ENCODE measurements around the gene CCK. TPM values are rescaled to one million over a fixed set of nuclear protein-coding genes. Genes with fewer than 3 reads are reported as not detected.

The CCK gene
- total and polyA plus RNA-seq, 5 donors, result not detected

GRCh38 chr3:42265059-42265991 lies 660 bp downstream of the CCK start:
- intact Hi-C loops (cut with DNase I), result no loop called here
- Histone ChIP-seq H3K27me3 (ENCODE audit: control insufficient read depth, insufficient read depth) (no peaks in the 10 kb centered on the region), H3K9me3 (ENCODE audit: control insufficient read depth, low read length) (no peaks in the 10 kb centered on the region), H3K4me3 (ENCODE audit: low read length) (no peak overlapping the region), H3K27ac (ENCODE audit: low read length) (no peak overlapping the region), H3K4me1 (ENCODE audit: control insufficient read depth, insufficient read depth, low read length) (no peaks in the 10 kb centered on the region)
- 9% methylated on average over 60 of the region's 60 CpGs for WGBS
- DNase-seq, result no peak
- ATAC-seq, result peak in 1 of 2 donors; percentile 22

GRCh38 chr3:42264399-42265058 lies 1.5 kb downstream of the CCK start:
- WGBS, result 9% methylated on average over 37 of the region's 37 CpGs
- H3K27ac ChIP-seq (ENCODE audit: low read length), result no peak overlapping the region
- H3K27me3 ChIP-seq (ENCODE audit: control insufficient read depth, insufficient read depth), result peaks cover 3% of the 10 kb centered on the region
- DNase-seq, result peak in 2 of 3 donors; percentile 48 to 55
- peak in 1 of 2 donors; percentile 53 for ATAC-seq
- H3K4me1 ChIP-seq (ENCODE audit: control insufficient read depth, insufficient read depth, low read length), result no peaks in the 10 kb centered on the region
- no peaks in the 10 kb centered on the region for H3K9me3 ChIP-seq (ENCODE audit: control insufficient read depth, low read length)
- H3K4me3 ChIP-seq (ENCODE audit: low read length), result no peak overlapping the region
- intact Hi-C loops (cut with DNase I), result no loop called here

DNA sequence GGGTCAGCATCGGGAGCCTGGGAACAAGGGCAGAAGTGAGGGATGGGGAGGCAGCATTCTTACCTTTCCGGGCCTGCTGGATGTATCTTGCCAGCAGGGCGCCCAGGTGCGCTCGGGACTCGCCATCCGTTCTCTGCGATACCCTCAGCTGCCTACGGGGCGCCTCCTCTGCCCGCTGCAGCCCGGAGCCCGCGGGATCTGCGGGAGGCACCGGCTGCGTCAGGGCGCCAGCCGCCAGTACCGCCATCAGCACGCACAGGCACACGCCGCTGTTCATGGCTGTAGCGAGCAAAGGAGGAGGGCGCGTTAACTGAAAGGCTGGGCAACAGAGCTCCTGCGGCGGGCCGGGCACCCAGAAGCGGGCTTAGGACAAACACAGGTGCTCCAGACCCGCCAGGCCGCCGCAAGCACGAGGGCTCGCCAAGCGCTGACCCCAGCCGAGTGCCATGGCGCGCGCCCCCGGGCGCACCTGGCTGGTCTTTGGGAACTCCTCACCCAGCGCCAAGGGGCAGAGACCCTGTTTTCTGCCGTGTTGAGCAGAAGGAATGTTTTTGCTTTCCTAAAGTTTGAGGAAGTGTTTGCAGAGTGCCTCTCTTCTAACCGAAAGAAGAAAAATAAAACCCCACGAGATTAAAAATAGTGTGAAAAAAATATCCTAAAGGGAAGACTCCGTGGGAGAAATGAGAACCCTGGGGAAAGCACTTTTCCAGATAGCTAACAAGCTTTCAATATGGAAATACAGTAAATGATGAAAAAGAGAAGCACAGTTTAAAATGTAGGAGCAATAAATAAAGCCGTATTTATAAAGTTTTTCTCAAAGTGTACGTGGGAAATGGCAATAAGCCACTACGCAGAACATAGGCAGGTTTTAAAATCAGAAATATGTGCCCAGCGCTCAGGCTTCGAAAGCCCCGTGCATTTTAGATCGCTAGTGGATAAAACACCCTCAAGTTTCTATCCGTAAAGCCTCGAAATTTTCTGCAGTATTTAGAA lies 2.3 kb downstream of the CCK start:
- Histone ChIP-seq H3K27ac (ENCODE audit: low read length) (no peak overlapping the region), H3K9me3 (ENCODE audit: control insufficient read depth, low read length) (no peaks in the 10 kb centered on the region), H3K4me3 (ENCODE audit: low read length) (no peak overlapping the region), H3K4me1 (ENCODE audit: control insufficient read depth, insufficient read depth, low read length) (no peaks in the 10 kb centered on the region), H3K27me3 (ENCODE audit: control insufficient read depth, insufficient read depth) (peaks cover 3% of the 10 kb centered on the region)
- WGBS, result 11% methylated on average over 56 of the region's 56 CpGs
- ATAC-seq, result no peak
- DNase-seq, result peak in 1 of 3 donors; percentile 50
- intact Hi-C loops (cut with DNase I), result no loop called here

DNA sequence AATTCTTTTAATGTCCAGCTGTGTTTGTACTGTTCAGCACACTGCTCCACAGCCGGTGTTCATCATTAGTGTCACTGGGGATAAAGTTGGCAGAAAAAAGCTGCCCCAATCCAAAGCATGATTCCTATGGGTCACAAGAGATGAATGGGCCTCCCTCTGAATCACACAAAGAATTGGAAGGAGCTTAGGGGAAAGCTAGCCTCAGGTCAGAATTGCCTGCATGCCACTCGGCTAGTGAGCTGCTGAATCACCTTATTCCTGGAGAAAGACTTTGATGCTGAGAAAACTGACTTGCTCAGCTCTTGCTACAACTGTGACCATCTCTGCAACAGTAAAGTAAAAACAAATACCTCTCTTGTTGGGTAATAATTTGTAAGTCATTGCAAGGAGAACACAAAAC lies 3.5 kb downstream of the CCK start:
- Histone ChIP-seq H3K4me1 (ENCODE audit: control insufficient read depth, insufficient read depth, low read length) (no peaks in the 10 kb centered on the region), H3K4me3 (ENCODE audit: low read length) (no peak overlapping the region), H3K9me3 (ENCODE audit: control insufficient read depth, low read length) (no peaks in the 10 kb centered on the region), H3K27me3 (ENCODE audit: control insufficient read depth, insufficient read depth) (peaks cover 3% of the 10 kb centered on the region), H3K27ac (ENCODE audit: low read length) (no peak overlapping the region)
- intact Hi-C loops (cut with DNase I), result no loop called here
- WGBS, result 36% methylated on average over 2 of the region's 2 CpGs
- no peak for ATAC-seq
- DNase-seq, result no peak

DNA sequence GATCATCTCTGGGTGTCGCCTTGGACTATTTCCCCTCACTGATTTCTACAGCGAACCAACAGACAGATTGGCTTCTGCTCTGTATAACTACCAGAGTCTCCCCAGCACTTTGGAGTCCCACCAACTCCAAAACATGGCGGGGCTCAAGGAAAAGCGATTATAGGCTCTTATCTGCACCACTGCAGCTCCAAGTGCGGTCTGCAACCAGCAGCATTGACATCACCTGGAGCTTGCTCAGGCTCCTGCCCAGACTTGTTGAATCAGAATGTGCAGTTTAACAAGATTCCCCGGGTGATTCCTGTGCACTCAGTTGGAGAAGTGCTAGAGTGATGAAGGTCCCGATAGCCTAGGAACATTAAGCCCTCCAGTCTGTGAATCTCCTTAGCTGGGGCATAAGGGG lies 9.0 kb downstream of the CCK start:
- intact Hi-C loops (cut with DNase I), result no loop called here
- peaks cover 3% of the 10 kb centered on the region for H3K27me3 ChIP-seq (ENCODE audit: control insufficient read depth, insufficient read depth)
- H3K27ac ChIP-seq (ENCODE audit: low read length), result no peak overlapping the region
- ATAC-seq (no peak), DNase-seq (no peak)
- no peak overlapping the region for H3K4me3 ChIP-seq (ENCODE audit: low read length)
- H3K4me1 ChIP-seq (ENCODE audit: control insufficient read depth, insufficient read depth, low read length), result no peaks in the 10 kb centered on the region
- WGBS, result 52% methylated on average over 7 of the region's 7 CpGs
- no peaks in the 10 kb centered on the region for H3K9me3 ChIP-seq (ENCODE audit: control insufficient read depth, low read length)

GRCh38 chr3:42256135-42256819 lies 9.7 kb downstream of the CCK start:
- peaks cover 3% of the 10 kb centered on the region for H3K27me3 ChIP-seq (ENCODE audit: control insufficient read depth, insufficient read depth)
- intact Hi-C loops (cut with DNase I), result no loop called here
- no peak overlapping the region for H3K4me3 ChIP-seq (ENCODE audit: low read length)
- no peaks in the 10 kb centered on the region for H3K9me3 ChIP-seq (ENCODE audit: control insufficient read depth, low read length)
- H3K27ac ChIP-seq (ENCODE audit: low read length), result no peak overlapping the region
- ATAC-seq, result no peak
- no peaks in the 10 kb centered on the region for H3K4me1 ChIP-seq (ENCODE audit: control insufficient read depth, insufficient read depth, low read length)
- no peak for DNase-seq
- WGBS, result 94% methylated on average over 1 of the region's 1 CpG

GRCh38 chr3:42254566-42254965 lies 11.4 kb downstream of the CCK start:
- H3K27me3 ChIP-seq (ENCODE audit: control insufficient read depth, insufficient read depth), result no peaks in the 10 kb centered on the region
- no peaks in the 10 kb centered on the region for H3K9me3 ChIP-seq (ENCODE audit: control insufficient read depth, low read length)
- intact Hi-C loops (cut with DNase I), result no loop called here
- DNase-seq, result no peak
- peak in 1 of 2 donors; percentile 18 for ATAC-seq
- no peaks in the 10 kb centered on the region for H3K4me1 ChIP-seq (ENCODE audit: control insufficient read depth, insufficient read depth, low read length)
- 52% methylated on average over 3 of the region's 3 CpGs for WGBS
- no peak overlapping the region for H3K4me3 ChIP-seq (ENCODE audit: low read length)
- no peak overlapping the region for H3K27ac ChIP-seq (ENCODE audit: low read length)

GRCh38 chr3:42250761-42251160 lies 15.2 kb downstream of the CCK start:
- Histone ChIP-seq H3K27ac (ENCODE audit: low read length) (no peak overlapping the region), H3K4me1 (ENCODE audit: control insufficient read depth, insufficient read depth, low read length) (no peaks in the 10 kb centered on the region), H3K27me3 (ENCODE audit: control insufficient read depth, insufficient read depth) (no peaks in the 10 kb centered on the region), H3K4me3 (ENCODE audit: low read length) (no peak overlapping the region), H3K9me3 (ENCODE audit: control insufficient read depth, low read length) (no peaks in the 10 kb centered on the region)
- DNase-seq, result no peak
- ATAC-seq, result no peak
- intact Hi-C loops (cut with DNase I), result no loop called here
- WGBS, result 93% methylated on average over 1 of the region's 1 CpG

DNA sequence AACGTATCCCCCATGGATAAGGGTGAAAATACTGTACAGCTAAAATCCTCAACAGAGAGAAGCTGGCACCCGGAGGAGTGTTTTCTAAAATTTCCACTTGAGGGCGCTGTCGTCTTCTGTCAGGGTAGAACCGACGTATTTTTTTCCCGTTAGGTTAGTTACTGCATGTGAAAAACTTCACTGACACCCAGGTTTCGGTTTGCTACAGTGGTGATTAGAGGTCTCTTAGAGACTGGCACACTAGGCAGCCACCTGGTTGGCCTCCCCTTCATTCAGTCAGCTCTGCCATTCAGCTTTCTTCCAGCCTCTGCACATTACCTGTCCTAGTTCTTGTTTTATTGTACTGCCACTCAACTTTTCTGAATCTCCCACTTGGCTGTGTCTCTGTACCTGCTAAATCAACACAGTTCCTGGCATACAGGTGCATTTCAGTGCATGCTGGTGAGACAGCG lies 18.4 kb downstream of the CCK start:
- 11% methylated on average over 9 of the region's 9 CpGs for WGBS
- ATAC-seq (peak; percentile 16 to 21), DNase-seq (peak in 1 of 3 donors; percentile 65)
- Histone ChIP-seq H3K4me3 (ENCODE audit: low read length) (no peak overlapping the region), H3K9me3 (ENCODE audit: control insufficient read depth, low read length) (no peaks in the 10 kb centered on the region), H3K27me3 (ENCODE audit: control insufficient read depth, insufficient read depth) (no peaks in the 10 kb centered on the region), H3K27ac (ENCODE audit: low read length) (no peak overlapping the region), H3K4me1 (ENCODE audit: control insufficient read depth, insufficient read depth, low read length) (no peaks in the 10 kb centered on the region)
- intact Hi-C loops (cut with DNase I), result loop anchor here (5.0 to 10.0 kb wide), 3 partner anchors 195 to 507 kb away; no protein-coding TSS in a partner anchor

- ATAC-seq, result no peak
- Histone ChIP-seq H3K4me1 (ENCODE audit: control insufficient read depth, insufficient read depth, low read length) (no peaks in the 10 kb centered on the region), H3K27me3 (ENCODE audit: control insufficient read depth, insufficient read depth) (no peaks in the 10 kb centered on the region), H3K4me3 (ENCODE audit: low read length) (no peak overlapping the region), H3K27ac (ENCODE audit: low read length) (no peak overlapping the region), H3K9me3 (ENCODE audit: control insufficient read depth, low read length) (no peaks in the 10 kb centered on the region)
- intact Hi-C loops (cut with DNase I), result loop anchor here (5.0 to 10.0 kb wide), 3 partner anchors 196 to 509 kb away; no protein-coding TSS in a partner anchor
- no peak for DNase-seq
- WGBS, result 35% methylated on average over 1 of the region's 1 CpG
These were observed 19.9 kb downstream of the CCK start for GRCh38 chr3:42246091-42246490.
